RPMI7951 (cell line): ENCODE measurements around the gene UBAC2. TPM values are rescaled to one million over a fixed set of nuclear protein-coding genes. Genes with fewer than 3 reads are reported as not detected.

Source experiments
- DNase-seq: peaks from one replicate; pipeline ENCODE4 v3.0.0-alpha.2; 2012; ENCODE audit warnings: low read depth
- total RNA-seq: library from RNA; depleted of rRNA; stranded (reverse); fragments of >200 nt; shearing (Covaris generic); gene quantifications from 2 replicates; pipeline ENCODE4 v1.2.3, GENCODE V29; 2014

UBAC2 gene
- total RNA-seq, 1 experiment from 2014 or later, result 29.1 TPM

GRCh38 chr13:99311748-99312492 is 111.3 kb downstream of the UBAC2 start:
- no peak for DNase-seq

GRCh38 chr13:99312493-99312883 is 111.8 kb downstream of the UBAC2 start:
- peak; percentile 99 for DNase-seq

- DNase-seq, result peak; percentile 63
Measured at GRCh38 chr13:99313501-99313900, 112.8 kb downstream of the UBAC2 start.

GRCh38 chr13:99313941-99314340 is 113.3 kb downstream of the UBAC2 start:
- DNase-seq, result no peak

- peak; percentile 79 for DNase-seq
Measured at GRCh38 chr13:99314640-99315176, 114.1 kb downstream of the UBAC2 start.

- no peak for DNase-seq
Measured at GRCh38 chr13:99315186-99315585, 114.5 kb downstream of the UBAC2 start.

GRCh38 chr13:99316224-99316623 is 115.6 kb downstream of the UBAC2 start:
- no peak for DNase-seq

GRCh38 chr13:99316657-99317256 is 116.1 kb downstream of the UBAC2 start:
- DNase-seq, result no peak

GRCh38 chr13:99320693-99321481 is 120.2 kb downstream of the UBAC2 start:
- peak; percentile 83 for DNase-seq

GRCh38 chr13:99321709-99322108 is 121.1 kb downstream of the UBAC2 start:
- DNase-seq, result no peak

- DNase-seq, result peak; percentile 88
Measured at GRCh38 chr13:99322297-99323103, 121.8 kb downstream of the UBAC2 start.

- DNase-seq, result peak; percentile 65
Measured at GRCh38 chr13:99323488-99323887, 122.8 kb downstream of the UBAC2 start.

- DNase-seq, result no peak
Measured at GRCh38 chr13:99326012-99326411, 125.4 kb downstream of the UBAC2 start.

- no peak for DNase-seq
Measured at GRCh38 chr13:99327126-99327525, 126.5 kb downstream of the UBAC2 start.

- DNase-seq, result no peak
Measured at GRCh38 chr13:99327761-99328160, 127.1 kb downstream of the UBAC2 start.

GRCh38 chr13:99329477-99329876 is 128.8 kb downstream of the UBAC2 start:
- DNase-seq, result no peak

- DNase-seq, result no peak
Measured at GRCh38 chr13:99330942-99331341, 130.3 kb downstream of the UBAC2 start.

GRCh38 chr13:99331881-99332293 is 131.2 kb downstream of the UBAC2 start:
- DNase-seq, result peak; percentile 77

- DNase-seq, result peak; percentile 54
Measured at GRCh38 chr13:99332456-99332855, 131.8 kb downstream of the UBAC2 start.

GRCh38 chr13:99334221-99334620 is 133.6 kb downstream of the UBAC2 start:
- no peak for DNase-seq

GRCh38 chr13:99335087-99335486 is 134.4 kb downstream of the UBAC2 start:
- DNase-seq, result no peak

GRCh38 chr13:99335603-99336002 is 134.9 kb downstream of the UBAC2 start:
- DNase-seq, result no peak
